Suppressor macrophage (primary cell): ENCODE measurements around the gene GCSH.

Source experiments
- DNase-seq, 4 experiments: peaks; one replicate each; pipeline ENCODE4 v3.0.0-alpha.2; 2020 to 2022

Gene GCSH

DNA sequence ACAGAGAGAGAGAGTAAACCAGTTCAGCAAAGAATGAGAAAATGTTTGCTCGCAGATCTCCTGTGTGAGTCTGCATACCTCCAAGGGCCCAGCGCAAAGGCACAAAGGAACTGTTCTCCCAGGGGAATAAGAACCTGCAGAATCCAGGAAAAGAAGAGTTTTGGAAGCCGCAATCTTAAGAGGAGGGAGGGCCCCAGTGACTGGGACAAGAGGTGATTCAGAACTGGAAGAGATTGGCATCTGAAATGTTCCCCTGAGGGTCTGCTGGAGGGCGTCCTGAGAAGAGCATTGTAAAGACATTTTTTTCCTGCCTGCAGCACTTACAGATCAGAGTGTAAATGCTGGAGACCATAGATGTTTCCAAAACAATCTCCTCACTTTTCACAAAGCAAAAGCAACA is 54.5 kb downstream of the GCSH start:
- no peak for DNase-seq

DNA sequence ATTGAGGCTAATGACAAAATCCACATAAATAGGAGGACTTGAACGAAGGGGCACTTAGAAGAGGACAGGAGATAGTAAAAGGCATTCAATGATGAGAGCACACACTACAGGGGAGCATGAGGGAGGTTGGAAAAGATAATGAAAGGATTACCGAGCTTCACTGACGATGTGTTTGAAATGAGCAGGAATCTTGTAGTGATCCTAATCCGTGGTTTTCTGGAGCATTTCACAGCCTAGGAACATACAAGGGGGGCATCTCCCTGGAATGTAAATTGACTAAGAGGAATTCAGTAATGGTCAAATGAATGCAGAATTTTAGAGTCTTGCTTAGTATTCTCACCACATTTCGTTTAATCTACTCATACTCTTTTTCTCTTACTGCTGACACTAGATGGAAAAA is 55.4 kb downstream of the GCSH start:
- DNase-seq = no peak

DNA sequence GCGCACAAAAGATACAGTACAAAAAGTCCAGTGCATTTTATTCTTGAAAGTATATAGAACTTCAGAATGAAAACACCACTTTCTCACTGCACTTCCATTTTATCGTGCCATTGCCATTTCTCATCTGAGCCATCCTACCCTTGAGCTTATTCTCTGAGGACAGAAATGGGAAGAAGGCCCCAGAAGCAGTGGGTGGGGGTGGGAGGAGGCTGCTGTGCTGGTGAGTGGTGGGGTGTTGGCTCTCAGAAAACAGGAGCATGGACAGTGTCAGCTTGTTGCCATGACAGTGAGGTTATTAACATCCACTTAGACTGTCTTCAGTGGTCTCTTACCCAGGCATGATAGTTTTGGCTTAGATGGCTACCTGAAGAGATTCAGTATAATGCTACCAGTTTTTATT is 56.1 kb downstream of the GCSH start:
- peak; percentile 19 to 53 (median 37) for DNase-seq

GRCh38 chr16:81036751-81037350 is 59.3 kb downstream of the GCSH start:
- DNase-seq = peak; percentile 15 to 47 (median 18)

- peak; percentile 6 to 61 (median 28) for DNase-seq
Measured at GRCh38 chr16:81035975-81036750, 60.0 kb downstream of the GCSH start.

DNA sequence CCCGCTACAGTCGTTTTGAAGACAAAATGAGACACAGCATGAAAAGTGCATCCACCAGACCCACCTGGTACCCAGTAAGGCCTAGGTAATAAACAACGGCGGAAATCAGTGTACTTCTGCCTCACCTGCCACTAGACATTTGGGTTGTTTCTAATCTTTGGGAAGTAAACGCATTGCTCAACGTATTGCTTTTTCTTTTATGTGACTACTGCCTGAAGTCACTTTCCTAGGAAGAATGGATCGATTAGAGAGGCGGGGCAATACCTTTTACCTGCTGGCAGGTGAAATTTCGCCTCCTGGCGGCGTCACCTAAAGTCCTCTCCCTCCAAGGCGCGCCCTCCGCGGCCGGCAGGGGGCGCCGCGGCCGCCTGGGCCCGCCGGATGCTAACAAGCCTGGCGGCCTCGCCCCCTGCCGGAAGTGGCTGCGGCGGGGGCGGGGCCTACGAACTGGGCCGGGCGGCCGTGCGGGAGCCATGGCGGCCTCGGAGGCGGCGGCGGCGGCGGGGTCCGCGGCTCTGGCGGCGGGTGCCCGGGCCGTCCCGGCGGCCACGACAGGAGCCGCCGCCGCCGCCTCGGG is 60.7 kb downstream of the GCSH start, which contains the start of gene ATMIN:
Gene ATMIN (plus strand): TSS at position 445 of the 577 bp plus-strand sequence. CDS start 29 bp downstream, at position 474.
- peak; percentile 94 to 98 (median 98) for DNase-seq
